Activated effector memory CD4-positive, alpha-beta T cell treated with Interleukin-2 at 50 U/mL for 16 hours (primary cell): ENCODE data around the gene PRTFDC1.
"Not testable (repeated sequence)": the region's sequence is repeated elsewhere in the genome, so short reads cannot be mapped to it uniquely, and the experiment has no call there.

Experiments
- DNase-seq: peaks from one replicate; pipeline ENCODE4 v3.0.0-alpha.2; 2020

Gene PRTFDC1, protein sequence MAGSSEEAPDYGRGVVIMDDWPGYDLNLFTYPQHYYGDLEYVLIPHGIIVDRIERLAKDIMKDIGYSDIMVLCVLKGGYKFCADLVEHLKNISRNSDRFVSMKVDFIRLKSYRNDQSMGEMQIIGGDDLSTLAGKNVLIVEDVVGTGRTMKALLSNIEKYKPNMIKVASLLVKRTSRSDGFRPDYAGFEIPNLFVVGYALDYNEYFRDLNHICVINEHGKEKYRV

DNA sequence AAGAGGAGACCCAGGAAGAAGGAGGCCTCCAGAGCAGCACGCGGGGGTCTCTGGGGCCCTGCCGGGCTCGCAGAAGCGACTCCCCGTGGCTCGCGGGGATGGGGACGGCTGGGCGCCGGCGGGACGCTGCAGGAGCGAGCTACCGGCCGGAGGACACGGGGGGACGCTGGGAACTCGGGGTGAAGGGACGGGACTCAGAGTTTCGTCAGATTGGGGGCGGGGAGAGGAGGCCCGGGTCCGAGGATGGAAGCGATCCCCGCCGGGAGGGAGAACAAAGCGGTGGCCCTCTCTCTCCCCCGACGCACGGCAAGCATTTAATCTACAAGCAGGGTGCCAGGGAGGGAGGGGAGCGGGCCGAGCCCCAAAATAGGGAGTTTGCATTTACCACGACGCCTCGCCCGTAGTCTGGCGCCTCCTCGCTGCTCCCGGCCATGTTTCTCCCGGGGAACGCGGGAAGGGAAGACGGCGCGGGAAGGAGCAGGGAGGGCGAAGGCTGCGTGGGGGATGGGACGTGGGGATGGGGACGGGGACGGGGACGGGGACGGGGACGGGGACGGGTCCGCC lies at the start of gene PRTFDC1:
TSS of gene PRTFDC1 (minus strand) at position 464 of the 564 bp plus-strand sequence. CDS start at position 433, 31 bp downstream.
- peak; percentile 13 for DNase-seq

DNA sequence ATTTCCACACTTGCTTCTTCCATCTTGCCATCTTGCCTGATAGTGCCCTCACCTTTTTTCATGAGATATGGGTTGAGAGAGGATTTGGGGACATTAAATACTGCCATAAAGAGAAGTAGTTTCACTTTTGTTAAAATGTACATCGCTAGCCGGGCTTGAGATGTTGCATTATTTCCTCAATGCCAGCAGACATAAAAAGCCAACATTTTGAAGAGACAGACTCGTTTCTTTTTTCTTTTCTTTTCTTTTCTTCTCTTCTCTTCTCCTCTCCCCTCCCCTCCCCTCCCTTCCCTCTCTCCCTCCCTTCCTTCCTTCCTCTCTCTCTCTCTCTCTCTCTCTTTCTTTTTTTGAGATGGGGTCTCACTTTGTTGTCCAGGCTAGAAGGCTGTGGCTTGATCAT lies 45.6 kb upstream of the PRTFDC1 start:
- no peak for DNase-seq

- DNase-seq, result no peak
Observed at GRCh38 chr10:24995072-24995471, 42.7 kb upstream of the PRTFDC1 start.

DNA sequence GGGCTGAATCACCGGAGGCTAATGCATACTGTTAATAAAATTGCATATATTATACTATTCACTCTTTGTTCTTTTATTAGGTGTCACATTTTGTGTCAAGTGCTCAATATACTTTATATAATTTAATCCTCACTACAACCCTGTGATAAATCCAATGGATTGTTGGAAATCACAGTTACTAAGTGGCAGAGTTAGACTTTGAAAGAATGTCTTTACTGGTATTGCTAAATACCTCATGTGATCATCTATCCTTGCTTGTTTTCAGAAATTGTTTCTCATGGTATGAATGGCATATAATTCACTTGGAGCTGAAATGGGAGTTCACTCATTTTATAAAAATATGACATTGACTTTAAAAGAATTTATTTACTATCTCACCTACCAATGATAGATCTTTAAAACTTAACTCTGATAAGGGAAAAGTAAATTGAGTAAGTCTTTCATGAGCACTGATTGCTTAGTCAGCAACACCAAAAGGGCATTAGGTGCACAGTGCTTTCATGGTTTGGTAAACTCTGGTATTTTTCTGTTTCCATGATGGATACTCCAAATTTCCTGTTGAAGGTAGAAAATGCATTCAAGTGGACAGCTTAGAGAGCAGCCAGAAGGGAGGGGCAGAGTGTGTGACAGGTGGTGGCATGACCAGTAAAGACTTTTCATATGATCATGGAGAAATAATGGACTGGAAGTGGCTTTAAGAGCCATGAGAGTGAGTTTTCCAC lies 41.0 kb upstream of the PRTFDC1 start:
- no peak for DNase-seq

DNA sequence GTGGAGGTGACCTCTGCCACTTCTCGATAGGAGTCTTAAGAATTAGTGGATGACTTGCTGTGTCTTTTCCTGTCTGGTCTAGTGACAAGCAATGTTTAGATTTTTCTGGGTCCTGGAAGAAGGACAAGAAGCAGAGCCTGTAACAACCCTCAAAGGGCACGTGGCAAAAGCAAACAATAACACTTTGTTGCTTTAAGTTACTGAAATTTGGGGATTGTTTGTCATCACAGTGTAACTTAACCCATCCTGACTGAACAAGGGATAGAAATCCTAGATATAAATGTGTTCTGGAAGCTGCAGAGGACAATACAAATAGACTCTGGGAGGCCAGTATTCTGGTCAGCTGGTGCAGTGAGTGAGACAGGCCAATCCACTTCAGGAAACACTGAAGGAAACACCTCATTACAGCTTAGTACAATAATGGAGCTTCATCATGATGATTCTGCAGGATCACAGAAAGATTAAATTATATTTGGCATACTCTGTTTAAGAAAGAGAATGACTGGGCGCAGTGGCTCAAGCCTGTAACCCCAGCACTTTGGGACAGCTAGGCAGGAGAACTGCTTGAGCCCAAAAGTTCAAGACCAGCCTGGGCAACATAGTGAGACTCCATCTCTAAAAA lies 40.2 kb upstream of the PRTFDC1 start:
- DNase-seq, result no peak

- no peak for DNase-seq
Observed at GRCh38 chr10:24991298-24991697, 38.9 kb upstream of the PRTFDC1 start.

DNA sequence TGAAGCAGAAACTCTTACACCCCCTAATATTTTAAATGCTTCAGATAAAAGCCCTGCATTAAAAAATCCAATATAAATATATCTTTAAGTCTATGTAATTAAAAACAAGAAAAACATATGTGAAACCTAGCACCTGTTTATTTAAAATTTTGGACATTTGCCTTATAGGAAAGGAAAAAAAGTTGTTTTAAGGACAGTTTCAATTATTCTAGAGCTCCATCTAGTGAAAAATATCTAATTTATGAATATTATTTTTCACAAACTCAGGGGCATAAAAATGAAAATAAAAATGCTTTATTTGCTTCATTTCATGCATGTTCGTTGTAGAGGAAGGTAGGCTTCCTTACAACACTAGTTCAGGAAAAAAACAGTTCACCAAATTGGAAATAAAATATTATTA lies 37.5 kb upstream of the PRTFDC1 start:
- no peak for DNase-seq

DNA sequence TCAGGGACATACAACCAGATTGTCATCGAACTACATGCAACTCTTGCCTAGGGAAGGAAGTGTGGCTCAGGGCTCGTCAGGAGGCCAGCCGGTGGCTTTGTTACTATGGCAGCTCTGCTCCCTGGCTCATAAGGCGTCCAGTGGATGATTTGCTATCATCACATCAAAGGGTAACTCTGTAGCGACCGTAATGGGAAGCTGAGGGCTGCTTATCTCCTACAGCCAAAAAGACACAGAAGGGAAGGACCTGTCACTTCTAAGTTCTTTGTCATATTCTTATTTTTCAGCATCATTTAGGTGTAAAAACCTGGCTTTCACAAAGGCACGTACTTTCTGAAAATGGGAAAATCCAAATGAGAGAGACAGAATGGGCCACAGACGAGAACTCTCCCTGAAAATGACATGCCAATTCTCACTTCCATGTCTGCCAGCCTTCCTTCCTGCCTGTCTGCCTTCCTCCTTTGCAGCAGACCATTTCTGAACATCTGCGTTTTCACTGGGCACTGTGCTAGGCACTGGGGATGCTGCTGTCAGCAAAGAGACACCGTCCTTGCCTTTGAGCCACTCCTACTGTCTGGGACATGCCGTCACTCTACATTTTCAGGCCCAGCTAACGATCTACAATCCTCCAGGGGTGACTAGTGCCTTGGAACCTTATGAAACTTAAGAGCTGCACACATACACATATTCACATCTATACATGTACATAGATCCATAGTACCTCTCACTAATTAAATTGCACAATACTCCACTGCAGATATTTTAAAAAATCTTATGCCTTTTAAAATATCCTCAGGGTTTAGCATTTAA lies 36.6 kb upstream of the PRTFDC1 start:
- DNase-seq, result no peak

GRCh38 chr10:24984906-24985305 lies 32.5 kb upstream of the PRTFDC1 start:
- no peak for DNase-seq

DNA sequence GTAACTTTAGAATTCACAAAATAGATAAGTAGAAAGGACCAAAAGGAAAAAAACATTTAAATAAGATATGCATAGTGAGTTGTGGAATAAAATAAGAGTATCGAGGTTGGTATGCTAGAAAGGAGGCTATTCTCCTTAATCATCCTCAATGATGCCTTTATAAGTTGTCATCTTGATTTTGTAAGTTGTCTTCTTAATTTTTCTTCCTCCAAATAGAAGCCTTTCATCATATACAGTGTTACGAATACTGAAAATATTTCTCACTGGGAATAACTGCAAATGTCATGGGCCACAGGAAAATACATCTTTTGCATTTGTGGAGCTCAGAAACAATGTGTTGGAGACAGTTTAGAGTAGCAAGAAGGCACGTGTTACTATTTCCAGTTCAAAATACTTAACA lies 31.5 kb upstream of the PRTFDC1 start:
- DNase-seq, result no peak

DNA sequence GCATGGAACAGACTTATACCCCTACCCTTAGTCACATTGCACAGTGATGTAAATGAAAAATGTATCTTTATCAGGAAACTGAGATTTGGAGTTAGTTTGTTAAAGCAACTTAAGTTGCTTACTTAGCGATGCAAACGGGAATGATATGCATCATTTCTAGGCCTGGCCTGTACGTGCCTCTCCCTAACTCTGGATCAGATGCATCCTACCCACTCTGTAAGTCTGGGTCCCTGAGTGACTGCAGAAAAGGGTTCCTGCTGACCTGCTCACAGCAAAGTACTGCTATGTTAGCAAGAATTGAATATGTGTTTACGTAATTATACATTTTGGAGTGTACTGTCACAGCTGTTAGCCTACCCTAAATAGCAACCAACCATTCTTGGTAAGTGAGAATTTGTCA lies 30.7 kb upstream of the PRTFDC1 start:
- DNase-seq, result no peak

- DNase-seq, result no peak
Observed at GRCh38 chr10:24982319-24983112, 30.1 kb upstream of the PRTFDC1 start.

- no peak for DNase-seq
Observed at GRCh38 chr10:24981161-24981710, 28.8 kb upstream of the PRTFDC1 start.

GRCh38 chr10:24979685-24980084 lies 27.3 kb upstream of the PRTFDC1 start:
- DNase-seq, result no peak

GRCh38 chr10:24974976-24975375 lies 22.6 kb upstream of the PRTFDC1 start:
- DNase-seq, result no peak

GRCh38 chr10:24973163-24973562 lies 20.8 kb upstream of the PRTFDC1 start:
- DNase-seq, result no peak

GRCh38 chr10:24971374-24971773 lies 19.0 kb upstream of the PRTFDC1 start:
- no peak for DNase-seq

- DNase-seq, result no peak
Observed at GRCh38 chr10:24969841-24970281, 17.5 kb upstream of the PRTFDC1 start.

DNA sequence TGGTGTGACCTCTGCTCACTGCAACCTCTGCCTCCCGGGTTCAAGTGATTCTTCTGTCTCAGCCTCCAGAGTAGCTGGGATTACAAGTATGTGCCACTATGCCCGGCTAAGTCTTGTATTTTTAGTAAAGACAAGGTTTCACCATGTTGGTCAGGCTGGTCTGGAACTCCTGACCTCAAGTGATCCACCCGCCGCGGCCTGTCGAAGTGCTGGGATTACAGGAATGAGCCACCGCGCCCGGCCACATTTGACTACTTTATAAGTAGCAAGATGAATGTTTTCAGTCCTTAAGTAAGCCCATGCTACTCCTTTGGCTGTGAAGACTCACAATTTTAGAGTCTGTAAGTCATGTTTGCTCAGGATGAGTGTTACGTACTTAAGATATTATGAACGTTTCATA lies 16.5 kb upstream of the PRTFDC1 start:
- not testable (repeated sequence) for DNase-seq

GRCh38 chr10:24968349-24968748 lies 15.9 kb upstream of the PRTFDC1 start:
- DNase-seq, result no peak

DNA sequence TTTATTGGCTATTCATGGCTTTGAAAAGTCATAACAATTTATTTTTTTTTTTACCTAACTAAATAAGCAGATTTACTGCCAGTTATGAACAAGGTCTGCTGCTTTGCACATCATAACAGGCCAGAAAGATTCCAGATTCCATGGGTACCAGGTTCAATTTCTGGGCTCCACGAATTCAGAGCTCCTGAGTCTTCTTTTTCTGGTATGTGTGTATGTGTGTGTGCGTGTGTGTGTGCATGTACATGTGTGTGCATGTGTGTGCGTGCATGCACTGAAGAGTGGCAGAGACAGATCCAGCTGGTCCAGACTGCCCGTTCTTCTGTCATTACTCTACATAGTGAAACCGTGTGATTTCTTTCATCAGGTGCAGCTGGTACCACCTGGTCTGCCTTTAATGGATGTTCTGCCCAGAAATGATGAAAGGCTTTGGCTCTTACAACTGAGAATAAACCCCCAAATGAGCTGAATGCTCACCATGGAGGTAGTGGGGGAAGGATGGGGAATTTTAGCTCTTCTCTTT lies 14.6 kb upstream of the PRTFDC1 start:
- no peak for DNase-seq

DNA sequence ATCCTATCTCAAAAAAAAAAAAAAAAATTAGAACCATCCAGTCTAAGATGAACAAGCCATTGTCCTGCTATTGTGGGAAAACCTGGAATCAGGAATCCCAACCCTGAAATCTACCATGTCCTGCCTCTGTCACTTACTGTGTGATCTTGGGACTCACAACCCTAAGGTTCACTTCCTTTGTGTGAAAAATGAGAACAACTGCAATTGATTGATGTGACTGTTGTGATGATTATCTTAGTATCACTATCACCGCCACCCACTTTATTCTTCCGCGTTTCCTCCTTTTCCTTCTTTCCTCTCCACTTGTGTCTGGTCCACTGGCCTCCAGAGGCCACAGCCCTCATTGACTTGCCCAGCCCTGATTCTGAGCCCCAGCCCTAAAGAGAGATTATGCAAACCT lies 12.6 kb upstream of the PRTFDC1 start:
- DNase-seq, result no peak
